GM21528 (cell line): ENCODE results near the gene DDX4.

ENCODE experiments used
- ATAC-seq: cut with Tn5 transposase; IDR thresholded peaks from one replicate; pipeline ENCODE4 v1.9.1; 2021; ENCODE audit warnings: mild to moderate bottlenecking, moderate library complexity; ENCODE audit not compliant: unreplicated experiment, low FRiP score

Gene DDX4

DNA sequence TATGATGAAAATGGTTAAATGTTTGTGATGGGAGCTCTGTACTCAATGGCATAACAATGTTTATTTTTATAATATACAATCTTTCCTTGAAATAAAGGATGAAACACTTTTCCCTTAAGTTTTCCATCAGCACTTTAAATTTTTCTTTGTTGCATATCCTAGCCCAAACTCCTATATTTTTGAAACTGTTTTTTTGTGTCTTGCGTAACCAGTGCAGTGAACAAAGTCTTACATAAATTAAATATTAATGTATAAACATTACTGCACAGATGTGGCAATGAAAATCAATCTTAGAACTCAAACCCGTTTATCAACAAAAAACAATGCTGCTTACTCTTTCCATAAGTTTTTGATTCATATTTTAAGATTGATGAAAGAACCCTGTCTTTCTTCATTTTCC, 79.2 kb downstream of the DDX4 start:
- no peak for ATAC-seq

DNA sequence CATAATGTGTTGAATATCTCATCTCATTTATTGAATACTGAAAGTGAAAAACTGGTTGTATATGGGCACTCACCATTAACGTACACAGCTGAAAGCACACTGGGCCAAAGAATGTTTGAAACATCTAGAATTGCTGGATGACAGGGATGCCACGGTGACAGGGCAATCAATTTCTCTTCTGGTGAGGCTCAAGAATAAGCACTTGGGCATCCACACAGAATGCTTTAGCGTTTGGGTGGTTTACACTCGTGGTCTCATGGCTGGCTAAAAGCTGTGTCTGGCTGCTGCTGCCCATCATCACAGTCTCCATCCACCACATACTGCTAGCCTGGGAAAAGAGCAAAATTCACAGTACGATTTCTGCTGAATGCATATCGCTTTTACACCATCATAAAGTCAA, 82.6 kb downstream of the DDX4 start:
- no peak for ATAC-seq

DNA sequence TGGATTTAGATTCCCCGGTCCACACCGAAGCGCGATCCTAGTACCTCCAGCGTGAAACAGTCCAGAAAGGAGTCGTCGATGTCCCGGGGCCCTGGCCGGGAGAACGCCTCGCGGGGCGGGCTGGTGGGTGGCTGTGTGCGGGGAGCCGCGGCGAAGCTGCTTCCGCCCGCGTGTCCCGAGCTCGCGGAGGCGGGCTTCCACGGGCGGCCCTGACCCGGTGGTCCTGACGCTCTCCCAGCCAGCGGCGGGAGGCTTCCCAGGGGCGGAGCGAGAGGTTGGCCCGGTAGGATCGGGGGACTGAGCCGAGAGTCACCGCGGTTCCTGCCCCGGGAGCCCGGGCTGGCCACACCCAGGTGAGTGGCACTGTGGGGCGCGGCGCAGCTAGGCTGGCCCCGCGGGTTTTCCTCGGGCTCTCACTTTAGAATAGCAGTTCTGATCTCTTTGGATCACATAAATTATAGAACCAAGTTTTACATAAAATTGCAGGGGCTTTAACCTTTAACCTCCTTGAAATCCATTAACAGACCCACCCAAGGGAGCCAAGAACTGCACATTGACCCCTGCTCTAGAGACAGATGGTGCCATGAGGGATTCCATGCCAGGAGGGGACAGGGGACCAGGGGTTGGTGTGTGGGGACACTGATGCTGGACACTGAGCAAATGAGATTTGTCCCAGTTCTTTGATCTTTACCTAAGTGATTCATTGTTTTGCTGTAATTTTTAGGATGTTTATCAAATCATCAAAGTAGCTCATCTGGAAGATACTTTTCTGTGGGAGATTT, 84.1 kb downstream of the DDX4 start:
- no peak for ATAC-seq

DNA sequence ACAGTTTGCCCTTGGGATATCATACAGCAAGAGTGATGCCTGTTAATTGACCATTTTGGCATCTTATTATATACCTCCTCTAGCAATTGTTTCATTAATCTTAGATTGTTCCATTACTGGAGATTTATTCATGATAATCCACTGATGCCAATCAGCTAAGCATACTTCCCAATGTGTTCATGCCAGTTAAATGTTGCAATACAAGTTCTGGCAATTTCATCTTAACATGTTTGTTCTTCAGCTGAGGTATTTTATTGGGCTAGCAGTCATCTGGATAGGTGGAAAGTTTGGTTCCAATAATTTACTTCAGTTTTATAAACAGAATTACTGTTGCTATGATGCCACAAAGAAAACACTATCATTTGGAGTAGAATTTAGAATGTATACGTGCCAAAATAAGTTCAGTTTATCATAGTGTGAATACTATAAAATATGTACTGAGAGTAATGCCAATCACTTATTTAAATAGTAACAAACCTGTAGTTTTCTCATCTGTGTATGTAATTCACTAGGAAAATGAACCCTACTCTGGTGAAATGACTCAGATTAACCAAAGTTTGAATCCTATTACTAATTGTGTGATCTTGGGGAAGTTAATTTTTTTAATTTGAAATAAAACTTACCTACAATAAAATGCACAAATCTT, 85.4 kb downstream of the DDX4 start:
- no peak for ATAC-seq

DNA sequence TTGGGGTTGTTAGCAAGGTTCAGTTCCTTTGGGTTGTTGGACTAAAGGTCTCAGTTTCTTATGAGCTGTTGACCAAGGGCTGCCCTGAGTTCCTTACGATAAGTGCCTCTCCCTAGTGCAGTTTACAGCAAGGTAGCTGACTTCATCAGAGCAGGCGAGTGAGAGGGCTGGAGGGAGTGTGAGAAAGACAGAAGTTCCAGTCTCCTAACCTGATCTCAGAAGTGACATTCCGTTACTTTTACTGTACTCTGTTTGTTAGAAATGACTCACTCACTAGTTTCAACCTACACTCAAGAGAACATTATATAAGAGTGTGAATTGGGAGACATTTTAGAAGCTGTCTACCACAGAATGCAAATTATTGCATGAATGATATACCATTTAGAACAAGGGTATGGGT, 92.1 kb downstream of the DDX4 start:
- no peak for ATAC-seq

DNA sequence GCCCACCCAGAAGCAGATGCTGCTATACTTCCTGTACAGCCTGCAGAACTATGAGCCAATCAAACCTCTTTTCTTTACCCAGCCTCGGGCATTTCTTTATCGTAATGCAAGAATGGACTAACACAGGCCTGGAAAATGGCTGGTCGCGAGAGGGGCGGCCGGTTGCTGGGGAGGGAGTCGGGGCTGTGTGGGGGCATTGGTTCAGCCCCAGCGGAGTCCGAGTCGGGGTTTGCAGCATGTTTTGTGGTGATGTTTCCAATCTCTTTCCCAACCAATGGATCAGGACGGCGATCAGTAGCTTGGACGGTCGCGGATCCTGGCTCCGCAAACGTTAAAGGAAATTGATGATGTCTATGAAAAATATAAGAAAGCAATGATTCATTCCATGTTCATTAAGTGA, 94.6 kb downstream of the DDX4 start:
- ATAC-seq = no peak

DNA sequence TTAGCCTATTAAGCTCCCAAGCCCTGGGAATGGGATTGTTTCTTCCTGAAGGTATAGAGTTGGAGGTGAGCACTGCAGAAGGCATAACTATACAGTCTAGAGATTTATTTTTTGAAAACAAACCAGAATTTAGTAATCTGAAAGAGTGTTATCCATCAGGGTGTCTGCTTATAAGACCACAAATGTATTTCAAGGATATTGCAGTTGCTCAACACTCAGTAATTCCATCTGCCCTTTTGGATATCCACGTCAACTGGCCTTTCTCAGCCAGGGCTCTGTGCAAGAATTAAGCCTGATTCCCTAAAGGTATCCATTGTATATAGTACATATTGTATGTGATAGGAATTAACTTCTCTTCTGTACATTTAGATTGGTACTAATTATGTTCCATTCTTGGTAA, 98.3 kb downstream of the DDX4 start:
- ATAC-seq = no peak

DNA sequence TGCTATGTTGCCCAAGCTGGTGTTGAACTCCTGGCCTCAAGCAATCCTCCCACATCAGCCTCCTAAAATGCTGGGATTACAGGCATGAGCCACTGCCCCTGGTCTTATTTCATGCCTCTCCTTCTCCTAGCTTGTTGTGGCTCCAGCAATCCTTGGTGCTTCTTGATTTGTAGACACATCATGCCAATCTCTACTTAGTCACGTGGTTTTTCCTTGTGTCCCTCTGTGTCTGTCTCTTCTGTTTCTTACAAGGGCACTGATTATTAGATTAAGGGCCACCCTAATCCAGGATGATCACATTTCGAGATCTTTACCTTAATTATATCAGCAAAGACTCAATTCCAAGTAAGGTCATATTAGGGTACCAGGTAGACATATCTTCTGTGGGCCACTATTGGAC, 104.1 kb downstream of the DDX4 start:
- no peak for ATAC-seq

DNA sequence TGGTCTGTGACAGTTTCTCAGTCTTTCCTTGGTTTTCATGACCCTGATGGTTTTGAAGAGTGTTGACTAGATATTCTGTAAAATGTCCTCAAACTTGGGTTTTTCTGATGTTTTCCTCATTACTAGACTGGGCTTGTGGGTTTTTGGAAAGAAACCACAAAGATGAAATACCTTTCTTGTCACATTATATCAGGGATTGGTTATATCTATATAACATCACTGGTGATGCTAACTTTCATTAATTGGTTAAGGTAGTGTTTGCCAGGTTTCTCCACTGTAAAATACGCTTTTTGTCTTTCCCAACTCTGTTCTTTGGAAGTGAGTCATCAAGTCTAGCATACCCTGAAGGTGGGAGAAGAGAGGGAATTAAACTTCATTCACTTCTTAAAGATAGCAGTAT, 110.0 kb downstream of the DDX4 start:
- no peak for ATAC-seq

DNA sequence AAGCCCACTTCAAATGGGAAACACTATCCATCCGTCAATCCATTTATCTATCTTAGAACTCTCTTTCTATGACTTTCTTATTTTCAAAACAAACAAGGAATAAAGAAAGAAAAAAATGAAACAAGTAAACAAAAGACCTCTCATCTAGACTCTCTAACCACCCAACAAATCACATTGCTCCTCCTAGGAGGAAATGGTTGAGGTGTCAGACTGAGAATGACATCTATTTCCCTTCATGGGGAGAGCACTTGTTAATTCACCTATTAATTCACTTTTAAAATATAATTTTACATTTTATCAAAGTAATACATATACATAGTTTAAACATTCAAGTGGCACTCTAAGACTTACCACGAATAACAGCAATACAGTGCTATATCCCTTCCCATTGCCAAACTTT, 110.9 kb downstream of the DDX4 start:
- no peak for ATAC-seq

DNA sequence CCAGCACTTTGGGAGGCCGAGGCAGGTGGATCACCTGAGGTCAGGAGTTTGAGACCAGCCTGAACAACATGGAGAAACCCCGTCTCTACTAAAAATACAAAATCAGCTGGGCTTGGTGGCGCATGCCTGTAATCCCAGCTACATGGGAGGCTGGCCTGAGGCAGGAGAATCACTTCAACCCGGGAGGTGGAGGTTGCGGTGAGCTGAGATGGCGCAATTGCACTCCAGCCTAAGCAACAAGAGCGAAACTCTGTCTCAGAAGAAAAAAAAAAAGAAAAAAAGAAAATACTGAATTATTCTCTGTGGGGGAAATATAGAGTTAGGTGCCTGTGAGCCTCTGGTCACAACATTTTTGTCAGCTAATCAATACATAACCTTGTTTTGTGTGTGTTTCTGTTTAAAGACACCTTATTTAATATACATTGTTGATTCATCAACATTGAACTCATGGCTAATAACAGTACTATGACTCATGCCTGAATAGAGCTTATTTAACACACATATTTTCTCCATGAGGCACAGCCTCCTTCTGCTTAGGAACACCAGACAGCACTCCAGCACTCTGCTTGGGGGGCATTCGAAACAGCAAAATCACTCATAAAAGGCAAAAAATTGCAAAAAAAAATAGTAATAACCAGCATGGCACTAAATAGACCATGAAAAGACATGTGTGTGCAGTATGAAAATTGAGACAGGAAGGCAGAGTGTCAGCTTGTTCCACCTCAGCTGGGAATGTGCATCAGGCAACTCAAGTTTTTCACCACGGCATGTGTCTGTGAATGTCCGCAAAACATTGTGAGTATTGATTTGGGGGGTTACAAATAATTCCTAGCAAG, 113.2 kb downstream of the DDX4 start, which contains the start of gene IL31RA:
Gene IL31RA (plus strand): TSS at position 519 of the 836 bp plus-strand sequence. CDS start 214 bp downstream, at position 733.
- ATAC-seq = no peak

DNA sequence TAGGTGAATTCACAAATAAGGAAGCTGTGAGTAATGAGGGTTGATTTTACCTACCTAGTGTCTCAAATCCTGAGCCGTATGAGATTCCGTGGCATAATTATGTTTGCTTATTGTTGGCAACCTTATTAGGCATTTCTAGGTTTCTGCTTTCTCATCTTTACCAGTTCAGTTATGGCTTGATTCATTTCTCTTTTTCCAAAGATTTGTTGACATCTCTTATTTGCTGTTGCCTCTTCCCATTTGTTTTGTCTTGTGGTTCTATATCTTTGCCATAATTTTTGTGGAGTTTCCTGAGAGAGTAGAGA, 113.8 kb downstream of the DDX4 start:
- no peak for ATAC-seq

DNA sequence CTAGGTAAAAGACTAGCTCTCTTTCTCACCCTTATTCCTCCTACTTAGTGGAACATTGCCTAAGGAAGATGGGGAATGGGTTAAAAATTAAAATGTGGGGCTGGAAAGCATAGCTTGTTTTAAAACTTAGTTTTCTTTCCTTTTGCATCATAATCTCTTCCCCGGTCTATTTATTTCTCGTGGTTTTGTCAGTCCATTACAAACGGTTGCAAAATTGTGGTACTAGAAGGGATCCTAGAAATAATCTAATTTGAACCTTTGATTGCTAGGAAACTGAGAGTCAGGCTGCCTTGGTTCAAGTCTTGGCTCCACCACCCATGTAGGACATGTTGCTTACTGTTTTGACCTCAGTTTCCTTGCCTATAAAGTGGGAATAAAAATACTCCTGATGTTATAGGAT, 114.6 kb downstream of the DDX4 start:
- no peak for ATAC-seq

DNA sequence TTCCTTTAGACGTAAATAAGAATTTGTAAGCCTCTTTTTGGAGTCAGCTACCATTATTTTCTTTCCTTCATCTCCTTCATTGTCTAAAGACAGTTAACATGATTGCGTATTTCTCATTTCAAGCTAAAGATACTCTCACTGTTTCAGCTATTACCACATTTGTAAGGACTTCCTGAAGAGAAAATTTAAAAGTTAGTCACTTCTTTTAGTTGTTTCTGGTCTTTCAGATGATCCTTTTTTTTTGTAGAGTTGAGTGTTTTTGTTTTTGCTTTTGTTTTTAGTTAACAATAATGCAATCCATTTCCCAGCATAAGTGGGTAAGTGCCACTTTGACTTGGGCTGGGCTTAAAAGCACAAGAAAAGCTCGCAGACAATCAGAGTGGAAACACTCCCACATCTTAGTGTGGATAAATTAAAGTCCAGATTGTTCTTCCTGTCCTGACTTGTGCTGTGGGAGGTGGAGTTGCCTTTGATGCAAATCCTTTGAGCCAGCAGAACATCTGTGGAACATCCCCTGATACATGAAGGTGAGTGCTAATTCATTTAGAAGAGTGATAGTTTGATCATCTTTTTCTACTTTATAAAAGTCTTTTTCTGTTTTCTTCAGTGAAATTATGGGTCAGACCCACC, 115.3 kb downstream of the DDX4 start:
- no peak for ATAC-seq

DNA sequence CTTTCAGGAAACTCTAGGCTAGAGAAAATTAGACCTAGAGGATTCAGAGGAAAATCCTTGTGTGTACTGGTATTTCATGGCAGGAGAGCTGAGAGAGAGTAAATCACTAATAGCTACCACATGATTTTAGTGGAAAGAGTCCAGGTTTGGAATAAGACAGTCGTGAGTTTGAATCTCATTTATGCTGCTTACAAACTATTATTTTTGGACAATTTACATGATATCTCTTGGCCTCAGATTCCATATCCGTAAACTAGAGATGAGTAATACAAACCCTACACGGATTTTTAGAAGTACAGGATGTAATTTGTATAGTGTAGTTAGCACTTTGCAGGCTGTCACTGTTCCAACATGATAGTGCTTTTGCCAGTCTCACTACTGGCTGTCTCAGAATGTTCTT, 116.0 kb downstream of the DDX4 start:
- ATAC-seq = no peak

DNA sequence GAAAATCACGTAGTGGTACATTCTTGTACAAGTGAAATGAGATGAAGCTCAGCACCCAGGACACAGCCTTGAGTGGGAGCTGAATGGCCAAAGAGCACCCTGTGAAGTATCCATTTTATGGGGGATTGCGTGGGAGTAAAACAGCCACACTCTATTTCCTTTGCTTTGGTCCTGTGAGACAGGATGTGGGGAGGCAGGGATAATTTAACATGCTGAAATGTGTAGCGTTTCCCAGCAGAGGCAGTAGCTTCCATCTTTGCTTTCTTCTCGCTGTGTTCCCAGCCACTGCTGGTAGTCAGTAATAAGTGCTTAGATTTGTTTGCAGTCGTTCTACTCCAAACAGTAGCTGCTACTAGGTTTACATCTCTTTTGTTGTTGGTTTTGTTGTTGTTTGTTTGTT, 117.6 kb downstream of the DDX4 start:
- ATAC-seq = no peak

DNA sequence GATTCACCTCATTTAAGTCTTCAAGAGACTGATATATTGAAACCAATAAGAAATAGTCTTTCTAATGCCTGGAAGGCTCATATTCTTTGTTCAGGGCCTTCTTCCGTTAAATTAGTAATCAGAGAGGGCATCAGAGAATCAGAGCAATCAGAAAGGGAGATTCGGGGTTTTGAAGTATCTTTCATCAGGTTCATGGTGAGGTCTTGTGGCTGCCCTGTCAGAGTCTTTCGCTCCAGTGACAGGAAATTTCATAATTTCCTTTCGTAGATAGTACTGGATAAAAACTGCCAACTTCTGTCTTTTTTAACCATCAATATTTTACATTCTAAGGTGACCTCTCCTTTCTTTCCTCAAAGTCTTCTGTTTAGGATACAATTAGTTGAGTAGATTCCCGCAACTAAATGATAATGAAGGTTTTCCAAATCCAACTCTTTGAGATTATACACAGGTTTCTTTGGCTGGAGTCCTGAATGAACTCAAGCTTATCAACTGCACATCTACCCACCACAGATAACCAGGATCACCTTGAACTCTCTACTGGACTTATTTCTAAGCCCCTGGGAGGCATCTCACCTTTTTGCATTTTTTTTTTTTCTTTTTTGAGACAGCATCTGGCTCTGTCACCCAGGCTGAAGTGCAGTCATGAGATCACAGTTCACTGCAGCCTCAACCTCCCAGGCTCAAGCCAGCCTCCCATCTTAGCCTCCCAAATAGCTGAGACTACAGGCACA, 118.8 kb downstream of the DDX4 start:
- ATAC-seq = no peak

DNA sequence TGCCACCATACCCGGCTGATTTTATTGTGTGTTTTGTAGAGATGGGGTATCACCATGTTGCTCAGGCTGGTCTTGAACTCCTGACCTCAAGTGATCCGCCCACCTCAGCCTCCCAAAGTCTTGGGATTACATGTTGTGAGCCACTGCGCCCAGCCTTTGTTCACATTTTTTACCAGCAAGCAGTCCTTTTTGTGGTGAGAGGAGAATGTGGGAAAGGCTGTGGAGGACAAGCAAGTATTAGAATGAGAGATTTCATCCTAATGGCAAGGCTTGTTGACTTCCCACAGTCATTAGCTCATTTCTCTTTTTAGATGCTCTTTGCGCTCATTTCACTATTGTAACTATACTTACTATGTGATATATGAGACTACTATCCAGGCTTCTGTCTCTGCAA, 119.4 kb downstream of the DDX4 start:
- no peak for ATAC-seq

DNA sequence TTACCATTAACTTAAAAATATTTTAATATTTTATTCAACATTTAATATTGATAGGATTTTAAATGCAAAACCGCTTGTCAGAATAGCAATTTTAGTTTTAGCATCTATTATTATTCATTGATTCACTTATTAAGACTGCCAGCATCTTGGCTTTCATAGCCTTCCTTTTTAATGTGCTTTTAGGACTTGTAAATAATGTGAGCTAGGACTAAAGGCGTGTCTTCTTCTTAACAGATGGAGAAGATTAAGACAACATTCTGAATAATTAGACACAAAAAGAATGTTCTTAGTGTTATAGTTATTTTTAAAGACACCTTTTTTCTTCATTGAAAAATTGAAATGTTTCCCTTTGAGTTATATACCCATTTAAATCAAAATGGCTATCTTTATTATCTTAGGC, 120.2 kb downstream of the DDX4 start:
- no peak for ATAC-seq

DNA sequence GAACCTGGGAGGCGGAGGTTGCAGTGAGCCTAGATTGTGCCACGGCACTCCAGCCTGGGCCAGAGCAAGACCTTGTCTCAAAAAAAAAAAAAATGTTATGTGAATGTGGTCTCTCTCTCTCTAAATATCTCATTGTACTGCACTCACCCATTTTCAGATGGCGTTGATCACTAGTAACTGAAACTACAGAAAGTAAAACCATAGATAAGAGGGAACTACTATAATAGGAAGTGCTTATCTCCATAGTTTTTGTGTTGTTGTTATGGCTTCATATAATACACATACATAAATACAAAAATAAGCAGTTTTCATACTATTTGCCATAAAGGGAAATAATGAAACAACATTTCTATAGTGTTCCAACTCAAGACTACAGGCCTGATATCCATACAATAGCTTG, 122.4 kb downstream of the DDX4 start:
- ATAC-seq = no peak
